Activated naive CD4-positive, alpha-beta T cell treated with anti-CD3 and anti-CD28 coated beads, Interleukin-2, amount 50 U/mL, for 72 hours (primary cell): Measurements from ENCODE around the gene ONECUT3. TPM values are rescaled to one million over a fixed set of nuclear protein-coding genes. Genes with fewer than 3 reads are reported as not detected.

Source experiments
- ATAC-seq, 2 donors: fragments of 150-1000 bp; cut with Tn5 transposase; 2 replicates each; pipeline ENCODE4 v1.10.0; 2021; ENCODE audit warnings: mild to moderate bottlenecking in 2 of 2, moderate library complexity in 2 of 2
- DNase-seq, 2 donors: peaks; one replicate each; pipeline ENCODE4 v3.0.0; 2021 to 2022; ENCODE audit warnings: low spot score in 2 of 2
- H3K27ac Mint-ChIP-seq, 2 donors: one replicate each; pipeline ENCODE4 v1.8.0; 2022; ENCODE audit warnings: mild to moderate bottlenecking in 2 of 2, mixed read lengths in 2 of 2
- H3K36me3 Mint-ChIP-seq, 2 donors: one replicate each; pipeline ENCODE4 v1.8.0; 2022; ENCODE audit warnings: mixed read lengths in 2 of 2
- H3K9me3 Mint-ChIP-seq, 2 donors: one replicate each; pipeline ENCODE4 v1.8.0; 2022; ENCODE audit warnings: mixed read lengths in 2 of 2
- total RNA-seq, 2 donors: library from RNA; stranded (reverse); gene quantifications; one replicate each; pipeline ENCODE4 v1.2.3, GENCODE V29; 2022

Gene ONECUT3
- total RNA-seq, 2 donors from 2014 or later = not detected

DNA sequence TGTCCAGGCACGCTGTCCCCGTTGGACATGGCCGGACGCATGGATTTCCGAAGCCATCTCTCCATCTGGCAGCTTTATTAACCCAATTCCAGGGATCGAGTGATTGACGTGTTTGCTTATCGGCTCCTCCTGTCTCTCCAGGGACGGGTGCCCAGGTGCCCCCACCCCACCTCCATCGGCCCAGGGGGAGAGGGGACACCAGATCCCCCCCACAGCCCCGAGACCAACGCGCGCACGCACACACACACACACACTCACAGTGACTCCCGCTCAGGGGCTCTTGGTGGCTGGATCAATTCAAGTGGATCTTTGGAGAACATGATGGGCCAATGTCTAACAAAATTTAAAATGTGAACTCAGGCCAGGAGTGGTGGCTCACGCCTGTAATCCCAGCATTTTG, 23.1 kb upstream of the ONECUT3 start:
- DNase-seq (no peak), ATAC-seq (no peak)
- Mint-ChIP-seq H3K9me3 (no peaks in the 10 kb centered on the region), H3K36me3 (no peaks in the 10 kb centered on the region), H3K27ac (no peak overlapping the region)

GRCh38 chr19:1734321-1734966, 18.9 kb upstream of the ONECUT3 start:
- DNase-seq (no peak), ATAC-seq (no peak)
- no peaks in the 10 kb centered on the region for H3K36me3 Mint-ChIP-seq
- H3K27ac Mint-ChIP-seq = no peak overlapping the region
- H3K9me3 Mint-ChIP-seq = no peaks in the 10 kb centered on the region

GRCh38 chr19:1736280-1736679, 17.0 kb upstream of the ONECUT3 start:
- no peak for ATAC-seq
- Mint-ChIP-seq H3K9me3 (no peaks in the 10 kb centered on the region), H3K27ac (no peak overlapping the region), H3K36me3 (no peaks in the 10 kb centered on the region)
- no peak for DNase-seq

DNA sequence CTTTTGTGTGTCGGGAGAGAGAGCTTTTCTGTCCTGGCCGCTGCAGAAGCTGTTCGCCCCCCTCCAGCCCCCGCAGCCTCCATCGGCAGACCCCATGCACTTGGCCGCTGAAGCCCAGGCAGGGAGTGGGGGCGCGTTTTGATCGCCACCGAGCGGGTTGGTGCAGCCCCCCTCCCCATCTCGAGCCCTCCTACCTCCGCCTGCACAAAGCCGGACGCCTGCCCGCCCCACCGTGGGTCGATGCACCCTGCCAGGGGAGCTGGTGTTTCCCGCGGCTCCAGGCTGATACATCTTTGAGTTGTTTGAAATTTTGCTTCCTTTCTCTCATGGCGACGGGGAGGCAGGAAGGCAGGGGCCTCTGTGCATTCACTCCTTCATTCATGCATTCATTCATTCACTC, 16.4 kb upstream of the ONECUT3 start:
- H3K36me3 Mint-ChIP-seq = no peaks in the 10 kb centered on the region
- no peak overlapping the region for H3K27ac Mint-ChIP-seq
- H3K9me3 Mint-ChIP-seq = no peaks in the 10 kb centered on the region
- no peak for ATAC-seq
- no peak for DNase-seq

- Mint-ChIP-seq H3K36me3 (no peaks in the 10 kb centered on the region), H3K27ac (no peak overlapping the region), H3K9me3 (no peaks in the 10 kb centered on the region)
- ATAC-seq = no peak
- DNase-seq = no peak
These were observed 13.2 kb upstream of the ONECUT3 start for GRCh38 chr19:1739960-1740629.

DNA sequence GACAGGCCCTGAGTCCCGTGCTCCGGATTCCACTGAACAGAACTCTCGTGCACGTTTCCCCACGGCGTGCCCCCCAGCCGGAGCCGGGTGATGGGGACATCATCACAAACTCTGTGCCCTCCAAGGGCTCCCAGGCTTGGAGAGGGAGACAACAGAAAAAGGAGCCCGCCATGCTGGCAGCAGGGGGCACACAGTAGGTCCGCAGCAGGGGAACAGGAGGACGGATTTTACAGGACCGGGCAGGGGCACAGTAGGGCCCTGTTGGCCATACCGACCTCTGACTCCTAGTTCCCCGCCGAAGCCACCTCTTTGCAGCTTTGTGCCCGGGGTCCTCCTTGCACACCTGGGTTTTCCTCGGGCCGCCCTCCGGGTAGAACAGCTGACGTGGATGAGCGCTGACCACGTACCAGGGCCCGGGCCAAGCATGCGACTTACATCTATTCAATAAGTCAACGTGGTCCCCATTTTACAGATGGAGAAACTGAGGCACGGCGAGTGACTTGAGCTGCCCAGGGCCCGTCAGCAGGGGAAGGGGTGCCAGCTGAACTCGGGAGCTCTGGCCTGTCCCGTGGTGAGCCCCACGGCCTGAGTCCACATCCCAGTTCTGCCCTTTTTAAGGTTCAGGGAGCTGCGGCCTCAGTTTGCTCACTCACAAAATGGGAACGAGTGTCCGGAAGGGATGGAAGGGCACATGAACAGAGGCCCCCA, 10.2 kb upstream of the ONECUT3 start:
- Mint-ChIP-seq H3K27ac (no peak overlapping the region), H3K9me3 (no peaks in the 10 kb centered on the region), H3K36me3 (no peaks in the 10 kb centered on the region)
- ATAC-seq (no peak), DNase-seq (no peak)

GRCh38 chr19:1744133-1744665, 9.1 kb upstream of the ONECUT3 start:
- DNase-seq = no peak
- Mint-ChIP-seq H3K27ac (no peak overlapping the region), H3K36me3 (no peaks in the 10 kb centered on the region), H3K9me3 (no peaks in the 10 kb centered on the region)
- ATAC-seq = no peak

- no peak for DNase-seq
- no peak for ATAC-seq
- H3K9me3 Mint-ChIP-seq = no peaks in the 10 kb centered on the region
- no peaks in the 10 kb centered on the region for H3K36me3 Mint-ChIP-seq
- no peak overlapping the region for H3K27ac Mint-ChIP-seq
These were observed 8.3 kb upstream of the ONECUT3 start for GRCh38 chr19:1744822-1745563.

GRCh38 chr19:1745589-1746031, 7.7 kb upstream of the ONECUT3 start:
- H3K27ac Mint-ChIP-seq = no peak overlapping the region
- DNase-seq (no peak), ATAC-seq (no peak)
- no peaks in the 10 kb centered on the region for H3K9me3 Mint-ChIP-seq
- H3K36me3 Mint-ChIP-seq = no peaks in the 10 kb centered on the region

- Mint-ChIP-seq H3K9me3 (no peaks in the 10 kb centered on the region), H3K36me3 (no peaks in the 10 kb centered on the region), H3K27ac (no peak overlapping the region)
- ATAC-seq (peak; percentile 17 to 54), DNase-seq (no peak)
These were observed 6.7 kb upstream of the ONECUT3 start for GRCh38 chr19:1746401-1747284.

- Mint-ChIP-seq H3K27ac (no peak overlapping the region), H3K36me3 (no peaks in the 10 kb centered on the region), H3K9me3 (no peaks in the 10 kb centered on the region)
- ATAC-seq = peak; percentile 83 to 90
- no peak for DNase-seq
These were observed 5.8 kb upstream of the ONECUT3 start for GRCh38 chr19:1747285-1748114.

GRCh38 chr19:1748115-1748872, 5.0 kb upstream of the ONECUT3 start:
- no peak overlapping the region for H3K27ac Mint-ChIP-seq
- H3K9me3 Mint-ChIP-seq = no peaks in the 10 kb centered on the region
- ATAC-seq (no peak), DNase-seq (no peak)
- no peaks in the 10 kb centered on the region for H3K36me3 Mint-ChIP-seq

DNA sequence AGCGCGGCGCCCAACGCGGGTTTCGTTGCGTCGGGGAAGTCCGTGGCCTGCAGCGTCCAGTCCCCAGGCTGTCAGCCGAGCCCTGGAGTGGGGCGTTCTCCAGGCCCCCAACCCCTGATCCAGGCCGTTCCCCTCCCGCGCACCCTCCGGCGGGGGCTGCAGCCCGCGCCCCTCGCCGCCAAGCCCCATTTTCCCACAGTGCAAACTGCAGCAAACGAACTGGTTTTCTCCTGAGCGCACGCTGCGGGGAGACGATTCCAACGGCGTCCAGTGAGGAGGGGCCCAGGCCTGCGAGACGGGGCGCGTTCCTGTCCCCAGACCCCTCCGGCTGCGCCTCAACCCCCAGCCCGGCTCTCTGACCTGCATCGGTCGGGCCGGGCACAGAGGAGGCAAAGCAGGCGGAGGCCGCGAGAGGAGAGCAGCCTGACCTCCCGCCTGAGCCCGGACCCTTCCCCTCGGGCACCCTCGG, 4.4 kb upstream of the ONECUT3 start:
- H3K27ac Mint-ChIP-seq = no peak overlapping the region
- DNase-seq (no peak), ATAC-seq (no peak)
- no peaks in the 10 kb centered on the region for H3K9me3 Mint-ChIP-seq
- no peaks in the 10 kb centered on the region for H3K36me3 Mint-ChIP-seq

- no peak overlapping the region for H3K27ac Mint-ChIP-seq
- no peak for ATAC-seq
- no peaks in the 10 kb centered on the region for H3K9me3 Mint-ChIP-seq
- DNase-seq = no peak
- H3K36me3 Mint-ChIP-seq = no peaks in the 10 kb centered on the region
These were observed 3.6 kb upstream of the ONECUT3 start for GRCh38 chr19:1749373-1750342.
